ENCODE data around the gene B3GAT2. TPM values are rescaled to one million over a fixed set of nuclear protein-coding genes. Genes with fewer than 3 reads are reported as not detected.

The B3GAT2 gene
- total RNA-seq, 2 donors from 2014 or later: 0.31 to 0.42 TPM

DNA sequence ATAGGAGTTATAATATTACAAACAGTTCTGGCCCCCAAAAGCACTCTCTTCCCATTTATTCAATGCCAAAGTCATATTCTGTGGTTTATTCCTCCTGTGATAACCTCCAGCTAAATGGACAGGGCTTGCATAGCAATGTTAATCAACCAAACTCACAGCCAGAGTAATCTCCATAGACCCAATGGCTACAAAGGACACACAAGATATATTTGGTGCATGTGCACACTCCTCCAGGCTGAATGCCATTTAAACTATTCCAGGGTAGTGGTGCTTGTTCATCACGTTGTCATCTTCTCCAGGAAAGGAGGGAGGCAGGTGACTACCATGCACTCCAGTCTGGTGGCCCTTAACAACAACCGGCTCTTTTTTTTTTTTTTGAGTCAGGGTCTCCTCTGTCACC is 56.8 kb downstream of the B3GAT2 start:
- no peaks in the 10 kb centered on the region for H3K9me3 ChIP-seq (ENCODE audit: control insufficient read depth, low read length)
- no peak for DNase-seq
- H3K9ac ChIP-seq (ENCODE audit: extremely low read depth, low read length, poor library complexity, severe bottlenecking): no peak overlapping the region
- Mint-ChIP-seq H3K4me3 (no peak overlapping the region), H3K36me3 (ENCODE audit: low read depth) (no peaks in the 10 kb centered on the region), H3K27ac (no peak overlapping the region), H3K27me3 (ENCODE audit: insufficient read depth) (no peaks in the 10 kb centered on the region), H3K9me3 (no peaks in the 10 kb centered on the region), H3K4me1 (peaks cover 5% of the 10 kb centered on the region)
- H3K4me3 ChIP-seq (ENCODE audit: low read length): no peak overlapping the region
- TF ChIP-seq, protein P1, sequence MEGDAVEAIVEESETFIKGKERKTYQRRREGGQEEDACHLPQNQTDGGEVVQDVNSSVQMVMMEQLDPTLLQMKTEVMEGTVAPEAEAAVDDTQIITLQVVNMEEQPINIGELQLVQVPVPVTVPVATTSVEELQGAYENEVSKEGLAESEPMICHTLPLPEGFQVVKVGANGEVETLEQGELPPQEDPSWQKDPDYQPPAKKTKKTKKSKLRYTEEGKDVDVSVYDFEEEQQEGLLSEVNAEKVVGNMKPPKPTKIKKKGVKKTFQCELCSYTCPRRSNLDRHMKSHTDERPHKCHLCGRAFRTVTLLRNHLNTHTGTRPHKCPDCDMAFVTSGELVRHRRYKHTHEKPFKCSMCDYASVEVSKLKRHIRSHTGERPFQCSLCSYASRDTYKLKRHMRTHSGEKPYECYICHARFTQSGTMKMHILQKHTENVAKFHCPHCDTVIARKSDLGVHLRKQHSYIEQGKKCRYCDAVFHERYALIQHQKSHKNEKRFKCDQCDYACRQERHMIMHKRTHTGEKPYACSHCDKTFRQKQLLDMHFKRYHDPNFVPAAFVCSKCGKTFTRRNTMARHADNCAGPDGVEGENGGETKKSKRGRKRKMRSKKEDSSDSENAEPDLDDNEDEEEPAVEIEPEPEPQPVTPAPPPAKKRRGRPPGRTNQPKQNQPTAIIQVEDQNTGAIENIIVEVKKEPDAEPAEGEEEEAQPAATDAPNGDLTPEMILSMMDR (conservative IDR thresholded peaks at IDR 0.05): no peak
- no peaks in the 10 kb centered on the region for H3K4me1 ChIP-seq (ENCODE audit: control insufficient read depth, insufficient read depth, low read length)
- H3K27me3 ChIP-seq (ENCODE audit: control insufficient read depth, insufficient read depth, low read length, poor library complexity, severe bottlenecking): no peaks in the 10 kb centered on the region
- no peaks in the 10 kb centered on the region for H3K36me3 ChIP-seq (ENCODE audit: control insufficient read depth, insufficient read depth, low read length)
- WGBS, 2 experiments (ENCODE audit: insufficient coverage in 1 of 2, insufficient read length in 1 of 2): 57 to 74% methylated on average over 1 to 2 of the region's 2 CpGs
- H3K27ac ChIP-seq (ENCODE audit: low read depth, low read length): no peak overlapping the region

GRCh38 chr6:70894001-70894400 is 62.9 kb downstream of the B3GAT2 start:
- H3K4me3 Mint-ChIP-seq: no peak overlapping the region
- H3K9ac ChIP-seq (ENCODE audit: extremely low read depth, low read length, poor library complexity, severe bottlenecking): no peak overlapping the region
- no peaks in the 10 kb centered on the region for H3K36me3 ChIP-seq (ENCODE audit: control insufficient read depth, insufficient read depth, low read length)
- no peak for DNase-seq
- no peaks in the 10 kb centered on the region for H3K36me3 Mint-ChIP-seq (ENCODE audit: low read depth)
- H3K27ac ChIP-seq (ENCODE audit: low read depth, low read length): no peak overlapping the region
- H3K27me3 ChIP-seq (ENCODE audit: control insufficient read depth, insufficient read depth, low read length, poor library complexity, severe bottlenecking): no peaks in the 10 kb centered on the region
- H3K4me1 ChIP-seq (ENCODE audit: control insufficient read depth, insufficient read depth, low read length): no peaks in the 10 kb centered on the region
- H3K27me3 Mint-ChIP-seq (ENCODE audit: insufficient read depth): no peaks in the 10 kb centered on the region
- H3K27ac Mint-ChIP-seq: no peak overlapping the region
- WGBS, 2 experiments (ENCODE audit: insufficient coverage in 1 of 2, insufficient read length in 1 of 2): 94 to 96% methylated on average over 7 to 12 of the region's 12 CpGs
- TF ChIP-seq, protein P1 (conservative IDR thresholded peaks at IDR 0.05): no peak
- no peaks in the 10 kb centered on the region for H3K9me3 Mint-ChIP-seq
- H3K4me1 Mint-ChIP-seq: peaks cover 17% of the 10 kb centered on the region
- H3K4me3 ChIP-seq (ENCODE audit: low read length): no peak overlapping the region
- no peaks in the 10 kb centered on the region for H3K9me3 ChIP-seq (ENCODE audit: control insufficient read depth, low read length)

GRCh38 chr6:70889270-70889669 is 67.6 kb downstream of the B3GAT2 start:
- Histone ChIP-seq H3K27me3 (ENCODE audit: control insufficient read depth, insufficient read depth, low read length, poor library complexity, severe bottlenecking) (peaks cover 10% of the 10 kb centered on the region), H3K4me1 (ENCODE audit: control insufficient read depth, insufficient read depth, low read length) (peaks cover 3% of the 10 kb centered on the region), H3K36me3 (ENCODE audit: control insufficient read depth, insufficient read depth, low read length) (no peaks in the 10 kb centered on the region), H3K27ac (ENCODE audit: low read depth, low read length) (no peak overlapping the region), H3K4me3 (ENCODE audit: low read length) (no peak overlapping the region), H3K9ac (ENCODE audit: extremely low read depth, low read length, poor library complexity, severe bottlenecking) (no peak overlapping the region), H3K9me3 (ENCODE audit: control insufficient read depth, low read length) (no peaks in the 10 kb centered on the region)
- no peaks in the 10 kb centered on the region for H3K36me3 Mint-ChIP-seq (ENCODE audit: low read depth)
- H3K4me1 Mint-ChIP-seq: peaks cover 26% of the 10 kb centered on the region
- DNase-seq: no peak
- peaks cover 3% of the 10 kb centered on the region for H3K27me3 Mint-ChIP-seq (ENCODE audit: insufficient read depth)
- H3K9me3 Mint-ChIP-seq: no peaks in the 10 kb centered on the region
- 92 to 100% methylated on average over 1 to 7 of the region's 7 CpGs for WGBS, 2 experiments (ENCODE audit: insufficient coverage in 1 of 2, insufficient read length in 1 of 2)
- H3K4me3 Mint-ChIP-seq: no peak overlapping the region
- TF ChIP-seq, protein P1 (conservative IDR thresholded peaks at IDR 0.05): no peak
- H3K27ac Mint-ChIP-seq: no peak overlapping the region
